AG04449 (cell line): ENCODE measurements around the gene FNDC3B.

Experiments
- CTCF ChIA-PET: fragments of 350-600 bp; formaldehyde crosslinking; extraction: SDS; loops from one replicate; lab custom pipeline; 2021; ENCODE audit warnings: antibody characterized with exemption; lab: Yijun Ruan, JAX
- POLR2A ChIA-PET: fragments of 400-600, 350-600 bp; formaldehyde crosslinking; extraction: SDS; loops from one replicate; lab custom pipeline; 2020; ENCODE audit warnings: antibody characterized with exemption, inconsistent platforms; lab: Yijun Ruan, JAX
- DNase-seq: peaks from one replicate; pipeline ENCODE4 v3.0.0-alpha.2; 2010; ENCODE audit warnings: low read depth, low spot score
- H3K4me3 ChIP-seq: 2 replicates; pipeline ENCODE4 v1.5.1; 2011; ENCODE audit warnings: low read depth, mild to moderate bottlenecking, control low read depth, low read length
- TF ChIP-seq, protein P1 (sequence below): IDR thresholded peaks from one replicate; pipeline ENCODE4 v1.5.1; 2011; ENCODE audit warnings: mild to moderate bottlenecking, moderate library complexity, low read length, control low read depth, inconsistent platforms; ENCODE audit not compliant: insufficient read depth; ENCODE audit errors: missing control alignments

The FNDC3B gene

DNA sequence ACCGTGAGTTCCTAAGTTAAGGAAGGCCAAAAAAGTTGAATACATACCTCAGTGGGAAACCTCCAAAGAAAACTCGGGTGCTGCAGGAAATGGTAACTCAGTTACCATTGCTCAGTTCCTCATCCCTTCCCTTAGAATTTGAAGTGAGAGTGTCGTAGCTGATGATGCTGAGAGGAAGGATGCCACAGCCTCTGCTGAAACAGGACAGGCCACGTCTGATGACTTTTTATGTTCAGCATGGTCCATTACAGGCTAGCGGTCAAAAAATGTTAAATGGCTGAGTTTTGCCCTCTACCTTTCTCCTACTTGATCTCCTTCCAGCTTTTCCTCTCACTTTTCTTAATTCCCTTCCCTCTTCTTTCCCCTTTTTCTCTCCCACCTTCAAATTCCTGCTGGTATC, 273.3 kb downstream of the FNDC3B start:
- ChIA-PET CTCF (interaction anchor here (1.1 to 1.9 kb wide), 3 partner anchors 16 to 354 kb away, joined by 3 to 8 read pairs (median 4); no protein-coding TSS in a partner anchor), POLR2A (no interaction called here)
- H3K4me3 ChIP-seq = no peak overlapping the region
- DNase-seq = no peak
- TF ChIP-seq, protein P1, sequence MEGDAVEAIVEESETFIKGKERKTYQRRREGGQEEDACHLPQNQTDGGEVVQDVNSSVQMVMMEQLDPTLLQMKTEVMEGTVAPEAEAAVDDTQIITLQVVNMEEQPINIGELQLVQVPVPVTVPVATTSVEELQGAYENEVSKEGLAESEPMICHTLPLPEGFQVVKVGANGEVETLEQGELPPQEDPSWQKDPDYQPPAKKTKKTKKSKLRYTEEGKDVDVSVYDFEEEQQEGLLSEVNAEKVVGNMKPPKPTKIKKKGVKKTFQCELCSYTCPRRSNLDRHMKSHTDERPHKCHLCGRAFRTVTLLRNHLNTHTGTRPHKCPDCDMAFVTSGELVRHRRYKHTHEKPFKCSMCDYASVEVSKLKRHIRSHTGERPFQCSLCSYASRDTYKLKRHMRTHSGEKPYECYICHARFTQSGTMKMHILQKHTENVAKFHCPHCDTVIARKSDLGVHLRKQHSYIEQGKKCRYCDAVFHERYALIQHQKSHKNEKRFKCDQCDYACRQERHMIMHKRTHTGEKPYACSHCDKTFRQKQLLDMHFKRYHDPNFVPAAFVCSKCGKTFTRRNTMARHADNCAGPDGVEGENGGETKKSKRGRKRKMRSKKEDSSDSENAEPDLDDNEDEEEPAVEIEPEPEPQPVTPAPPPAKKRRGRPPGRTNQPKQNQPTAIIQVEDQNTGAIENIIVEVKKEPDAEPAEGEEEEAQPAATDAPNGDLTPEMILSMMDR = no peak

DNA sequence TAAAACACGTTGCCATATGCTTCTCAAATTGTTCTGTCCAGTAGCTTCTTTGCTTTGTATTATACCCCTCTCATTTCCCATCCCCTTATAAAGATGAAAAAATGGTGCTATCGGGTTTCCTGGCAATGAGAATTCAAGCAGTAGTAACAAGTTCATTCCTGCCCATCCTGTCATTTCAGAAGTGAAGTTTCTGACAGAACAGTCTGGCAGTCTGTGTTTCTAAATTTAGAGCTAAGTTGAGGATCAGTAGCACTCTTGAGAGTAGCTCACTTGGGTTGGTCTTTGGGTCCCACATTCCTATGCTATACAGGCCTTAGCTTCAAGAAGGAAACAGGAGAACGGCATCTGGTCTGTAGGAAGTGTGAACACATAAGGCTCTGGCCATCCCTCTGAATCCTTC, 274.3 kb downstream of the FNDC3B start:
- no peak for DNase-seq
- ChIA-PET CTCF (interaction anchor here (1.1 to 1.9 kb wide), 2 partner anchors 15 to 19 kb away, joined by 4 to 8 read pairs; no protein-coding TSS in a partner anchor), POLR2A (interaction anchor here (0.6 kb wide), 1 partner anchor 155 kb away, joined by 4 read pairs; no protein-coding TSS in a partner anchor)
- TF ChIP-seq, protein P1 = no peak
- H3K4me3 ChIP-seq = no peak overlapping the region

DNA sequence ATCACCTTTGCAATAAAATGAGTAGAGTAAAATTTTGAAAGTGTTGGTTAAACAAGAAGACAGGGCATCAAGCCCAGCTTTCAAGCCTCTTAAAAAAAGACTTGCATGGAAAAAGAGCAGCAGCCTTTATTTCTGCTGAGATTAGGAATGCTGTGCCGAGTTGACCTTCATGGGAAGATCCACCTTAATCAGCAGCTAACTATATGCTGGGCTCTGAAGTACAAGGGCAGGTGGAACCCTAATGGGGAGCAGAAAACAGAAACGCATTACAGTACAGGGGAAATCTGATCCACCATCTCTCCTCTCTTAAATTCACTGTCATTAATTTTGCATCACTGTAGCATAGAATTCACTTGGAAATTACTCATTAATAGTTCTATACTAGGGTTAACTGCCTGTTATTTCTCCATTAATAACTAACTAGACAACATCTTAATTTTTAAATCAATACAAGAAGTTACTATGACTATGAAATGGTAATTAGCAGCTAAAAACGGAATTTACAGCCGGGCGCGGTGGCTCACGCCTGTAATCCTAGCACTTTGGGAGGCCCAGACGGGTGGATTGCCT, 275.3 kb downstream of the FNDC3B start:
- ChIA-PET CTCF (interaction anchor here (1.0 to 2.3 kb wide), 3 partner anchors 18 to 362 kb away, joined by 3 to 8 read pairs (median 3); no protein-coding TSS in a partner anchor), POLR2A (no interaction called here)
- H3K4me3 ChIP-seq = no peak overlapping the region
- TF ChIP-seq, protein P1 = no peak
- no peak for DNase-seq

DNA sequence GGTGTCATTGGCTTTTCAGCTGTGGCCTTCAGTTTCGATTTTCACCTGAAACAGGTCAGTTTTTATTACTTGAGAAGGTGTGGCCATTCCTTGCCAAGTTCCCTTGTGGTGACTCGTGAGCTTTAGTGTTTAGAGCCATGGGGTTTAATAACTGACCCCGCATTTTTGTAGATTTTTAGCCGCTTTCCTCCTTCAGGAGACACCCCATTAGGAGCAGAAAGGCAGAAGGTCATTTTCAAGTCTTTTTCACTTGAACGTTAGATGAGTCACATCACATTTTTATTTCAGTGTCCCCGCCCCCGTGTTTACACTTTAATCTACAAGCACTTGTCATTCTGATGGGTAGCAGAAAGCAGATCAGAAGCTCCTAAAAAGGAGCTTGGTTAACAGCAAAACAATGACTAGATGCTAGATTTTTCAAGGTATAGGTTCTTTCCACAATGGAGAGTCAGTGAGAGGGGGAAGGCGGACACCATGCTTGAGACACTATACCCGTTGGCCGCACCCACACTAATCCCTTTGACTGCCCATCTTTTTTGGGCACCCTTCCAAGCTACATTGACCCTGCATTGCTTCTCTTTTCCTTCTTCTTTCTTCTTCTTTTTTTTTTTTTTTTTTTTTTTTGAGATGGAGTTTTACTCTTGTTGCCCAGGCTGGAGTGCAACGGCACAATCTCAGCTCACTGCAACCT, 276.2 kb downstream of the FNDC3B start:
- ChIA-PET CTCF (interaction anchor here (1.0 to 2.3 kb wide), 3 partner anchors 17 to 361 kb away, joined by 3 to 8 read pairs (median 3); no protein-coding TSS in a partner anchor), POLR2A (no interaction called here)
- no peak for DNase-seq
- TF ChIP-seq, protein P1 = no peak
- H3K4me3 ChIP-seq = no peak overlapping the region

DNA sequence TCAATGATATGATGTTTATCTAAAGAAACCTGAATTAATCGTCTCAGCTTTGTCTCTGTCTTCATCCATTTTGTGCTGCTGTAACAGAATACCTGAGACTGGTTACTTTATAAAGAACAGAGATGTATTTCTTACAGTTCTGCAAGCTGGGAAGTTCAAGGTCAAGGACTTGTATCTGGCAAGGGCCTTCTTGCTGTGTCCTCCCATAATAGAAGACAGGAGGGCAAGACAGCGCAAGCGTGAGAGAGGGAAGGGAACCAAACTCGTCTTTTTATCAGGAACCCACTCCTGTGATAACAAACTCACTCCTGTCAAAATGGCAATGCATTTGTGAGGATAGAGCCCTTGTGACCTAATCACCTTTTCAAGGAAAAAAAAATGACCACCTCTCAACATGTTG, 277.4 kb downstream of the FNDC3B start:
- CTCF ChIA-PET = interaction anchor here (2.3 kb wide), 1 partner anchor 16 kb away, joined by 8 read pairs; no protein-coding TSS in a partner anchor
- TF ChIP-seq, protein P1 = no peak
- H3K4me3 ChIP-seq = no peak overlapping the region
- no peak for DNase-seq
- POLR2A ChIA-PET = no interaction called here

DNA sequence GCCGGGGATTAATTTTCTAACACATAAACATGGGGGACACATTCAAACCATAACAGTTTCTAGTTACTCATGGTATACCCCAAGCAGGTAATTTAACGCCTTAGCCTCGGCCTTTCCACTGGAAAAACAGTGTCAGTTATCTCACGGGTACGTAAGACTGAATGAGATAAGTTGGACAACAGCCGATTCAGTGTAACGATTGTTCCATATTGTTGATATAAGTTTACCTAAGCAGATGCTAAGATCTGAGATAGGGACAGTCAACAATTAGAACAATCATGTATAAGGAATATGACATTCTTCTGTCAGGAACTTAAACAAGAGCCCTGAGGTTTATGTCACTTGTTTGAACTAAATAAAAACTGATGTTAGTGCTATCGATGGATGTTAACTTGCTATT, 278.1 kb downstream of the FNDC3B start:
- no peak for DNase-seq
- H3K4me3 ChIP-seq = no peak overlapping the region
- ChIA-PET CTCF (interaction anchor here (1.0 to 8.0 kb wide), 2 partner anchors 15 to 24 kb away, joined by 3 to 99 read pairs; no protein-coding TSS in a partner anchor), POLR2A (interaction anchor here (0.8 to 1.0 kb wide), 3 partner anchors 210 to 279 kb away, joined by 3 to 5 read pairs (median 4); partner anchors contain the start of gene FNDC3B)
- TF ChIP-seq, protein P1 = no peak
